MM.1S (cell line): ENCODE data around the gene UBE2D2.
"Not testable (repeated sequence)": the region's sequence is repeated elsewhere in the genome, so short reads cannot be mapped to it uniquely, and the experiment has no call there.

Experiments used
- DNase-seq: peaks from one replicate; pipeline ENCODE4 v3.0.0-alpha.2; 2015
- H2AFZ ChIP-seq: fragments of 300-600 bp; sonication (generic); 2 replicates; pipeline ENCODE4 v1.6.0; 2016; ENCODE audit warnings: antibody characterized with exemption, low read length
- H3F3A ChIP-seq: fragments of 300-600 bp; sonication (generic); 2 replicates; pipeline ENCODE4 v1.6.1; 2016; ENCODE audit warnings: mild to moderate bottlenecking, antibody characterized with exemption, low read length, moderate library complexity, mixed read lengths; ENCODE audit not compliant: insufficient read depth
- H3K27ac ChIP-seq: fragments of 300-600 bp; sonication (generic); 2 replicates; pipeline ENCODE4 v1.5.1; 2016; ENCODE audit warnings: mild to moderate bottlenecking, low read length
- H3K27me3 ChIP-seq: fragments of 300-600 bp; sonication (generic); replicated peaks from 2 replicates; pipeline ENCODE4 v1.6.0; 2016; ENCODE audit warnings: low read length; ENCODE audit not compliant: insufficient read depth
- H3K36me3 ChIP-seq: fragments of 300-600 bp; sonication (generic); replicated peaks from 2 replicates; pipeline ENCODE4 v1.6.1; 2016; ENCODE audit warnings: mild to moderate bottlenecking, low read length, mixed read lengths; ENCODE audit not compliant: insufficient read depth
- H3K4me1 ChIP-seq: fragments of 300-600 bp; sonication (generic); 2 replicates; pipeline ENCODE4 v1.6.1; 2016; ENCODE audit warnings: low read length, mixed read lengths
- H3K4me2 ChIP-seq: fragments of 300-600 bp; sonication (generic); 2 replicates; pipeline ENCODE4 v1.6.0; 2016; ENCODE audit warnings: low read depth, low read length
- H3K4me3 ChIP-seq: fragments of 300-600 bp; sonication (generic); 2 replicates; pipeline ENCODE4 v1.5.1; 2016; ENCODE audit warnings: low read length, mixed read lengths
- H3K79me2 ChIP-seq: fragments of 300-600 bp; sonication (generic); 2 replicates; pipeline ENCODE4 v1.6.1; 2016; ENCODE audit warnings: mixed run types, low read length, mixed read lengths
- H3K9ac ChIP-seq: fragments of 300-600 bp; sonication (generic); 2 replicates; pipeline ENCODE4 v1.6.1; 2016; ENCODE audit warnings: low read length, mixed read lengths
- H3K9me2 ChIP-seq: fragments of 300-600 bp; sonication (generic); replicated peaks from 2 replicates; pipeline ENCODE4 v1.6.1; 2016; ENCODE audit warnings: mild to moderate bottlenecking, low read length, mixed read lengths; ENCODE audit not compliant: insufficient read depth
- H3K9me3 ChIP-seq: fragments of 300-600 bp; sonication (generic); replicated peaks from 2 replicates; pipeline ENCODE4 v1.6.1; 2016; ENCODE audit warnings: mild to moderate bottlenecking, low read length, mixed read lengths; ENCODE audit not compliant: insufficient read depth
- H4K20me1 ChIP-seq: fragments of 300-600 bp; sonication (generic); 2 replicates; pipeline ENCODE4 v1.6.1; 2016; ENCODE audit warnings: mild to moderate bottlenecking, low read length, moderate library complexity, mixed read lengths; ENCODE audit not compliant: insufficient read depth
- CTCF ChIP-seq: fragments of 300-600 bp; sonication (generic); IDR thresholded peaks from 2 replicates; pipeline ENCODE4 v1.5.1; 2016; ENCODE audit warnings: antibody characterized with exemption, low read length, mixed read lengths
- EZH2 ChIP-seq: fragments of 300-600 bp; sonication (generic); optimal IDR thresholded peaks from 2 replicates; pipeline ENCODE3; 2017; ENCODE audit warnings: low read depth, mild to moderate bottlenecking, antibody characterized with exemption, low read length, mixed read lengths
- EZH2phosphoT487 ChIP-seq: fragments of 300-600 bp; sonication (generic); IDR thresholded peaks from 2 replicates; pipeline ENCODE4 v1.6.1; 2018; ENCODE audit warnings: antibody characterized with exemption, low read length

The UBE2D2 gene

GRCh38 chr5:139560752-139561654 lies at the start of gene UBE2D2:
TSS of gene UBE2D2 (plus strand) at chr5:139561339. CDS start at chr5:139561792, 453 bp downstream.
- Histone ChIP-seq H2AFZ (peak within 1 kb of the TSS; percentile 88), H3K9ac (peak within 1 kb of the TSS; percentile 91), H3F3A (peaks cover 39% of the 10 kb centered on the region), H3K4me1 (peaks cover 29% of the 10 kb centered on the region), H3K79me2 (peaks cover 52% of the 10 kb centered on the region), H4K20me1 (no peaks in the 10 kb centered on the region), H3K9me2 (no peaks in the 10 kb centered on the region), H3K4me2 (peak within 1 kb of the TSS; percentile 88), H3K36me3 (peaks cover 4% of the 10 kb centered on the region; the same call in 1 of the 2 replicates), H3K27ac (peak within 1 kb of the TSS; percentile 80), H3K9me3 (no peaks in the 10 kb centered on the region), H3K27me3 (no peaks in the 10 kb centered on the region), H3K4me3 (peak within 1 kb of the TSS; percentile 90)
- TF ChIP-seq EZH2phosphoT487 (no peak), CTCF (no peak), EZH2 (no peak)
- peak; percentile 98 for DNase-seq

GRCh38 chr5:139512786-139513390 lies 48.3 kb upstream of the UBE2D2 start:
- Histone ChIP-seq H3K36me3 (no peaks in the 10 kb centered on the region), H3K9ac (no peak overlapping the region), H3K4me2 (no peak overlapping the region), H4K20me1 (no peaks in the 10 kb centered on the region), H3K4me1 (0 out of 2 replicates have a peak, but pooled peaks cover 7% of the 10 kb centered on the region), H2AFZ (no peak overlapping the region), H3K4me3 (no peak overlapping the region), H3K79me2 (no peaks in the 10 kb centered on the region), H3K27me3 (no peaks in the 10 kb centered on the region), H3K27ac (no peak overlapping the region), H3K9me3 (no peaks in the 10 kb centered on the region), H3F3A (peaks cover 8% of the 10 kb centered on the region), H3K9me2 (no peaks in the 10 kb centered on the region)
- DNase-seq = no peak
- TF ChIP-seq EZH2 = no peak
- peak; percentile 7; the same call in 1 of the 2 replicates for TF ChIP-seq CTCF
- no peak for TF ChIP-seq EZH2phosphoT487

DNA sequence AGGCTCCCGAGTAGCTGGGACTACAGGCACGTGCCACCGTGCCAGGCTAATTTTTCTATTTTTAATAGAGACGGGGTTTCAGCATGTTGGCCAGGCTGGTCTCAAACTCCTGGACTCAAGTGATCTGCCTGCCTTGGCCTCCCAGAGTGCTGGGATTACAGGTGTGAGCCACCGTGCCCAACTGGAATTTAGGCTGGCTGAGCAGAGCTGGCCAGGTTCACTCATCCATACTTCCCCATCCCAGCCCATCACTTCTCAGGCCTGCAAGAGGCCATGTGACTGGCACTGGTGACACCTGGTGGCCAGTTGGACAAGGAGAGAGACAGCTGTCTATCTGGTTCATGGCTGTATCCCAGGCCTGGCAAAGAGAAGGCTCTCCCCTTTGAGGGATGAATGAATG lies 47.7 kb upstream of the UBE2D2 start:
- H3K9me2 ChIP-seq, H3F3A ChIP-seq, H4K20me1 ChIP-seq, H3K9me3 ChIP-seq, H3K4me3 ChIP-seq, H3K4me1 ChIP-seq, H3K4me2 ChIP-seq, H3K79me2 ChIP-seq, H3K36me3 ChIP-seq, H3K9ac ChIP-seq, H3K27me3 ChIP-seq, H3K27ac ChIP-seq, H2AFZ ChIP-seq: not testable (repeated sequence)
- DNase-seq = peak; percentile 76
- TF ChIP-seq CTCF = peak; percentile 75
